Activated CD8-positive, alpha-beta T cell treated with anti-CD3 and anti-CD28 coated beads for 36 hours (primary cell): ENCODE measurements around the gene NSD1. TPM values are rescaled to one million over a fixed set of nuclear protein-coding genes. Genes with fewer than 3 reads are reported as not detected.

Experiments
- ATAC-seq: fragments of 200-7000 bp; cut with Tn5 transposase; one replicate; pipeline ENCODE4 v1.10.0; 2021; ENCODE audit warnings: mild to moderate bottlenecking, moderate library complexity
- CTCF ChIA-PET: fragments of 350-600 bp; sonication (Branson Sonifier 250); formaldehyde crosslinking; loops from one replicate; lab custom pipeline; 2021; ENCODE audit warnings: antibody characterized with exemption; lab: Charles Lee
- POLR2A ChIA-PET: fragments of 350-600 bp; sonication (Branson Sonifier 250); formaldehyde crosslinking; loops from one replicate; lab custom pipeline; 2021; ENCODE audit warnings: antibody characterized with exemption; lab: Charles Lee
- DNase-seq: peaks from one replicate; pipeline ENCODE4 v3.0.0-alpha.2; 2020
- H3K27ac Mint-ChIP-seq: one replicate; pipeline ENCODE4 v1.8.0; 2021; ENCODE audit warnings: mild to moderate bottlenecking, mixed read lengths
- H3K27me3 Mint-ChIP-seq: one replicate; pipeline ENCODE4 v1.8.0; 2021; ENCODE audit warnings: mixed read lengths
- H3K36me3 Mint-ChIP-seq: one replicate; pipeline ENCODE4 v1.8.0; 2021; ENCODE audit warnings: low read depth, mixed read lengths
- H3K4me1 Mint-ChIP-seq: one replicate; pipeline ENCODE4 v1.8.0; 2021; ENCODE audit warnings: low read depth, mixed read lengths
- H3K4me3 Mint-ChIP-seq: one replicate; pipeline ENCODE4 v1.8.0; 2021; ENCODE audit warnings: mild to moderate bottlenecking, moderate library complexity, mixed read lengths
- H3K9me3 Mint-ChIP-seq: one replicate; pipeline ENCODE4 v1.8.0; 2021; ENCODE audit warnings: mixed read lengths
- intact Hi-C: fragments of 100-400 bp; cut with micrococcal nuclease; formaldehyde crosslinking; loops from one replicate; pipeline ENCODE4 v1.10.0; 2022
- total RNA-seq, 2 experiments: library from RNA; stranded (reverse); gene quantifications; one replicate each; pipeline ENCODE4 v1.2.3, GENCODE V29; 2021
- TF ChIP-seq, protein P1 (sequence below): fragments of 200-600 bp; IDR thresholded peaks from one replicate; pipeline ENCODE4 v1.8.0; 2022; ENCODE audit warnings: antibody characterized with exemption, mild to moderate bottlenecking

NSD1 gene
- total RNA-seq, 2 experiments from 2014 or later = 60.1 to 64.8 TPM

DNA sequence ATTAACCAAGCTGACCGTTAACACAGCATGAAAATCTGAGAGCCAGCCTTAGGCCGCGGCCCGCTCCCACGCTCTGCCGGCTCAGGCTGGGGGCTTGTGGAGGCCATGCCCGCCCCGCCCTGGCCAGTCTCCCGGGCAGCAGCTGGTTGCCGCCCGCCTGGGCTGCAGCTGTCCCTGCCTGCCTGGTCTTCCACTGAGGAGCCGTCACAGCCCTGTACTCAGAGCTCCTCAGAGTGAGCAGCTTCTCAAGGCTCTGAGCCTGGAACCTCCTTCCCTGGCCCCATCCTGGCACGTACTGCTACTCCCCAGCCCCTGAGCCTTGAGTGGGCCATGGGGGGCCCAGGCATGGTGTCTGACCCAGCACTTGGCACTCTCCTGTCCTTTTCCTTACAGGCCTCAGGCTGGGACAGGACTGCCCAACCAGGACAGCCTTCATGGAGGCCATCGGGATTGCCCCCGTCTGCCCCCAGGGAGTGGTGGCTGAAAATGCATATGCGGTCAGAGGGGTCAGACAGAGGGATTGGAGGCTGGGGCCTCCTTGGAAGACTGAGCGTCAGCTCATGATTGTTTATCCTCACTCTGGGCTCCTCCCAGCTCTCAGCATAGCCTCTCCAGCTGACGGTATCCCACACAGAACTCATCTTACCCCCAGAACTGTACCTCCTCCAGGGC lies 35.0 kb upstream of the NSD1 start:
- CTCF ChIA-PET = interaction anchor here (0.9 to 2.5 kb wide), 5 partner anchors 12 to 27 kb away, joined by 3 to 7 read pairs (median 4); no protein-coding TSS in a partner anchor
- Mint-ChIP-seq H3K36me3 (no peaks in the 10 kb centered on the region), H3K27me3 (no peaks in the 10 kb centered on the region), H3K9me3 (no peaks in the 10 kb centered on the region), H3K27ac (no peak overlapping the region), H3K4me1 (no peaks in the 10 kb centered on the region), H3K4me3 (no peak overlapping the region)
- ATAC-seq (no peak), DNase-seq (no peak)
- POLR2A ChIA-PET = no interaction called here
- TF ChIP-seq, protein P1, sequence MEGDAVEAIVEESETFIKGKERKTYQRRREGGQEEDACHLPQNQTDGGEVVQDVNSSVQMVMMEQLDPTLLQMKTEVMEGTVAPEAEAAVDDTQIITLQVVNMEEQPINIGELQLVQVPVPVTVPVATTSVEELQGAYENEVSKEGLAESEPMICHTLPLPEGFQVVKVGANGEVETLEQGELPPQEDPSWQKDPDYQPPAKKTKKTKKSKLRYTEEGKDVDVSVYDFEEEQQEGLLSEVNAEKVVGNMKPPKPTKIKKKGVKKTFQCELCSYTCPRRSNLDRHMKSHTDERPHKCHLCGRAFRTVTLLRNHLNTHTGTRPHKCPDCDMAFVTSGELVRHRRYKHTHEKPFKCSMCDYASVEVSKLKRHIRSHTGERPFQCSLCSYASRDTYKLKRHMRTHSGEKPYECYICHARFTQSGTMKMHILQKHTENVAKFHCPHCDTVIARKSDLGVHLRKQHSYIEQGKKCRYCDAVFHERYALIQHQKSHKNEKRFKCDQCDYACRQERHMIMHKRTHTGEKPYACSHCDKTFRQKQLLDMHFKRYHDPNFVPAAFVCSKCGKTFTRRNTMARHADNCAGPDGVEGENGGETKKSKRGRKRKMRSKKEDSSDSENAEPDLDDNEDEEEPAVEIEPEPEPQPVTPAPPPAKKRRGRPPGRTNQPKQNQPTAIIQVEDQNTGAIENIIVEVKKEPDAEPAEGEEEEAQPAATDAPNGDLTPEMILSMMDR = no peak
- intact Hi-C loops = no loop called here

DNA sequence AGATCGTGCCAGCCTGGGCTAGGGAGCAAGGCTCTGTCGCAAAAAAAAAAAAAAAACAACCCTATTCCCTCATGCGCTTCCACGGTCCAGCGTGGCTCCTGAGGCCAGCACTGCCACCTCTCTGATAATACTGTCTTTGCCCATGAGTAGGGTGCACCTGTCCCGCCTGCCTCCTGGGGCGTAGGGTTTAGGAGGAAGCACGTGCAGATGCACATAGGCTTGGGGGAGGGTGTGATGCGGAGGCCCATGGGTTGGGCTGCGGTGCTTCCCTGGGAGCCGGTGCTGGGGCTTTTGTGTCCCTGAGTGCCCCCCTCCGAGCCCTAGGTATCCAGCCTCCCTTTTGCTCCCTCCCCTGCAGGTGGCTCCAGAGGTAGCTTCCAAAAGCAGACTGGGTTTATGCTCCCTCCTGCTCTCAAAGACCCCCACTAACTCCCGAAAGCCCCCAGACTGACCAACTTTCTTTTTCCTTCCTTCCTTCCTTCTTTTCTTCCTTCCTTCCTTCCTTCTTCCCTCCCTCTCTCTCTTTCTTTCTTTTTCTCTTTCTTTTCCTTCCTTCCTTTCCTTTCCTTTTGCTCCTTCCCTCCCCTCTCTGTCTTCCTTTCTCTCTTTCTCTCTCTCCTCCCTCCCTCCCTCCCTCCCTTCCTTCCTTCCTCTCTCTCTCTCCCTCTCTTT lies 34.0 kb upstream of the NSD1 start:
- H3K4me1 Mint-ChIP-seq = no peaks in the 10 kb centered on the region
- POLR2A ChIA-PET = no interaction called here
- TF ChIP-seq, protein P1 = no peak
- no peak for ATAC-seq
- intact Hi-C loops = no loop called here
- H3K27ac Mint-ChIP-seq = no peak overlapping the region
- DNase-seq = no peak
- H3K27me3 Mint-ChIP-seq = peaks cover 3% of the 10 kb centered on the region
- CTCF ChIA-PET = interaction anchor here (0.9 to 2.5 kb wide), 3 partner anchors 11 to 28 kb away, joined by 3 to 7 read pairs (median 3); no protein-coding TSS in a partner anchor
- H3K9me3 Mint-ChIP-seq = no peaks in the 10 kb centered on the region
- H3K36me3 Mint-ChIP-seq = no peaks in the 10 kb centered on the region
- H3K4me3 Mint-ChIP-seq = no peak overlapping the region

DNA sequence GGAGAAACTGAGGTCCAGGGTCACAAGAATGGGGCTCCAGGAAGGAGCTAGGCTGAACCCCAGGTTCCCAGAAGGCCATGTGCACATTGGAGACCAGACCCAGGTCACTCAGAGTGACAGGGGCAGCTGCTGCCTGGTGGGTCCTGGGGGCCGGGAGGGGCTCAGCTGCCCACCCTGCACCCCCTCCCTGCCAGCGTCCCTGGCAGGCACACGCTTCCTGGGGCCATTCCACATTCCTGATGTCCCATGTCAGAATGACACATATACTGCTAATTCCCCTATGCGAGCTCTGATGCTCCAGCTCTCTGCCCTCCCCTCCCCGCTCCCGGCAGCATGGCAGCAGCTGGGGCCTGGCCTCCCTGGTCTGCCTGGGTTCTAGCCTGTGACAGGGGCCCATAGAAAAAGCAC lies 32.9 kb upstream of the NSD1 start:
- no peak for ATAC-seq
- Mint-ChIP-seq H3K27ac (no peak overlapping the region), H3K4me3 (no peak overlapping the region), H3K27me3 (peaks cover 3% of the 10 kb centered on the region), H3K4me1 (no peaks in the 10 kb centered on the region), H3K9me3 (no peaks in the 10 kb centered on the region), H3K36me3 (no peaks in the 10 kb centered on the region)
- ChIA-PET POLR2A (no interaction called here), CTCF (interaction anchor here (1.3 to 1.4 kb wide), 2 partner anchors 11 to 28 kb away, joined by 4 read pairs; no protein-coding TSS in a partner anchor)
- intact Hi-C loops = no loop called here
- TF ChIP-seq, protein P1 = no peak
- no peak for DNase-seq

DNA sequence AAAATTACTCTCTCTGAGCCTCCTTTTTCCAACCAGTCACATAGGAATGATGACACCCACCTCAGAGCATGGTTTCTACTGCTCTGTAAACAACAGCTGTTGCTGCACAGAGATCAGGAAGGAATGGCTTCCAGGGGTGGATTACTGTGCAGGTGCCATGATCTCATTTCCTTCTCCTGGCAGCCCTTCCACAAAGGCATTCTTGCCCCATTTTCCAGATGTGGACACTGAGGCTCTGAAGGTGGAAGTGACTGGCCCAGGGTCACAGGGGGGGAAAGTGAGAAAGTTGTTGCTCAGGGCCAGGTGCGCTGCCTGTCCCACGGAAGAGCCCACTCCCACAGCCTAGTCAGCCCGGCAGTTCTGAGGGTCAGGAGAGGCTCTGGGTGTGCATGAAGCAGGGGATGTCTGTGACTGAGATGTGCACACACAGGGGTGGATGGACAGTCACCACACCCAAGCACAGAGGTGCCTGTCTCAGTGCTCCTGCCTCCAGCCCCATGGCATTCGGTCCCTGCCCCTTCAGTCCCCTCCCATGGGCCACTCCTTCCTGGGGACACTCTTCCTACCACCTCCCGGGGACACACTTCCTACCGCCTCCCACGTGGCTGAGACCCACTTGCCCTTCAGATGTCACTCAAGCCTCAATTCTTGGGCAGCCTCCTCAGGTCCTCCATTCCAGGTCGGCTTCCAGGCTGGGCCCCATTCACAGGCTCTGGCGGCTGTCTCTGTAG lies 29.9 kb upstream of the NSD1 start:
- Mint-ChIP-seq H3K27ac (no peak overlapping the region), H3K36me3 (no peaks in the 10 kb centered on the region), H3K4me1 (no peaks in the 10 kb centered on the region), H3K27me3 (peaks cover 3% of the 10 kb centered on the region), H3K4me3 (no peak overlapping the region), H3K9me3 (no peaks in the 10 kb centered on the region)
- TF ChIP-seq, protein P1 = no peak
- POLR2A ChIA-PET = no interaction called here
- intact Hi-C loops = no loop called here
- ATAC-seq (no peak), DNase-seq (no peak)
- CTCF ChIA-PET = interaction anchor here (1.2 to 1.7 kb wide), 3 partner anchors 10 to 287 kb away, joined by 3 to 6 read pairs (median 3); no protein-coding TSS in a partner anchor
